Measurements from ENCODE around the gene TES.

DNA sequence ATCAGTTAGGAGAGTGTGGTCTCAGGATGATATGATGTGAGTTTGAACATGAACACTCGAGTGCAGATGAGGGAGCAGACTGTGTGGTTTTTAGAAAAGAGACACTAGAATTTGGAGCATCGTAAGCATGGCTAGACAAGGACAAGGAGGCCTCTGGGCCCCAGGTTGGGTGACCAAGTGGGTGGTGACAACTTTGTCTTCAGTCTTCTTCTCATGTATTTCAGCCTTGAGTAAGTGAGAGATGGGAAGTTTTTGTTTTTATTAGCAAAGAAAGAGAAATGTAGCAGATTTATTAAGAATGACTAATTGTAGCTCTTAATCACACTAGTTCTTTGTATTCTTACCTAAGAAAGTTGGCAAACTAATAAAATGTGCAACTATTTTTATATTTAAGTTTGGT lies 16.3 kb downstream of the TES start:
- TF ChIP-seq, protein P1, sequence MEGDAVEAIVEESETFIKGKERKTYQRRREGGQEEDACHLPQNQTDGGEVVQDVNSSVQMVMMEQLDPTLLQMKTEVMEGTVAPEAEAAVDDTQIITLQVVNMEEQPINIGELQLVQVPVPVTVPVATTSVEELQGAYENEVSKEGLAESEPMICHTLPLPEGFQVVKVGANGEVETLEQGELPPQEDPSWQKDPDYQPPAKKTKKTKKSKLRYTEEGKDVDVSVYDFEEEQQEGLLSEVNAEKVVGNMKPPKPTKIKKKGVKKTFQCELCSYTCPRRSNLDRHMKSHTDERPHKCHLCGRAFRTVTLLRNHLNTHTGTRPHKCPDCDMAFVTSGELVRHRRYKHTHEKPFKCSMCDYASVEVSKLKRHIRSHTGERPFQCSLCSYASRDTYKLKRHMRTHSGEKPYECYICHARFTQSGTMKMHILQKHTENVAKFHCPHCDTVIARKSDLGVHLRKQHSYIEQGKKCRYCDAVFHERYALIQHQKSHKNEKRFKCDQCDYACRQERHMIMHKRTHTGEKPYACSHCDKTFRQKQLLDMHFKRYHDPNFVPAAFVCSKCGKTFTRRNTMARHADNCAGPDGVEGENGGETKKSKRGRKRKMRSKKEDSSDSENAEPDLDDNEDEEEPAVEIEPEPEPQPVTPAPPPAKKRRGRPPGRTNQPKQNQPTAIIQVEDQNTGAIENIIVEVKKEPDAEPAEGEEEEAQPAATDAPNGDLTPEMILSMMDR (conservative IDR thresholded peaks at IDR 0.05; ENCODE audit: low read depth, low read length), result no peak
- TF ChIP-seq EZH2 (IDR thresholded peaks at IDR 0.05; ENCODE audit: low read length, unreplicated experiment), result no peak
